ENCODE data around the gene OR1L1.

Gene OR1L1

DNA sequence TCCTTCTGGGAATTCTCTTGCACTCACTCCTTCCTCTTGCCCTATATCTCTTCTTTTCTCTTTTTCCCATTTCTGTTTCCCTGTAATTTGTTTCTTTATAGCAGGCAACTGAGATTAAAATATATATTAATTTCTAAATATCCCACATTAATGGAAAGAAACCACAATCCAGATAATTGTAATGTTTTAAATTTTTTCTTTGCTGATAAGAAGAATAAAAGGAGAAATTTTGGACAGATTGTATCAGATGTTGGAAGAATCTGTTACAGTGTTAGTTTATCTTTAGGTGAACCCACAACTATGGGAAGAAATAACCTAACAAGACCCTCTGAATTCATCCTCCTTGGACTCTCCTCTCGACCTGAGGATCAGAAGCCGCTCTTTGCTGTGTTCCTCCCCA, at the start of gene OR1L1:
OR1L1 (plus strand) TSS at position 301 of the 400 bp plus-strand sequence; CDS start at position 301, 0 bp downstream.
- DNase-seq, result no peak

GRCh38 chr9:122614362-122614761, 47.2 kb upstream of the OR1L1 start, which contains the start of gene OR1Q1:
Gene OR1Q1 (plus strand): TSS chr9:122614738. CDS start chr9:122614738, 0 bp downstream.
- DNase-seq, result no peak

- DNase-seq, result no peak
Observed at GRCh38 chr9:122619996-122620395, 41.5 kb upstream of the OR1L1 start.

- DNase-seq, result no peak
Observed at GRCh38 chr9:122642226-122642625, 19.3 kb upstream of the OR1L1 start.

GRCh38 chr9:122656378-122656777, 5.1 kb upstream of the OR1L1 start:
- no peak for DNase-seq

DNA sequence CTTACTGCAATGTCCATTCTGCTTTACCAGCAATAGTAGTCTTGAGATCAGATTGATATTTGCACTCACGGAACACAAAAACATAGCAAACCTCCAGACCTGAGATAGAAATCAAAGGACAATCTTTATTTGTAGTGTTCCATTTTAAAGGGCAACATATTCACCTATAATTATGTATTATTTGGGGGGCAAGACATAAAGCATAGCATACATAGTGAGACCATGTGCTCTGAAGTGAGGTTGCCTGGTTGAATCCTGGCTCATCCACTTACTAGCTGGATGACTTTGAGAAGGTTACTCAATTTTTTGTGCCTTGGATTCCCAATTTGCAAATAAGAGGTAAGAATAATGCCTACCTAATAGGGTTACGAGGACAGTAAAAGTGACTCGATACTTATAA, 4.0 kb upstream of the OR1L1 start, which contains the start of gene OR1B1:
OR1B1 (minus strand) TSS at position 101 of the 400 bp plus-strand sequence.
- DNase-seq, result no peak

DNA sequence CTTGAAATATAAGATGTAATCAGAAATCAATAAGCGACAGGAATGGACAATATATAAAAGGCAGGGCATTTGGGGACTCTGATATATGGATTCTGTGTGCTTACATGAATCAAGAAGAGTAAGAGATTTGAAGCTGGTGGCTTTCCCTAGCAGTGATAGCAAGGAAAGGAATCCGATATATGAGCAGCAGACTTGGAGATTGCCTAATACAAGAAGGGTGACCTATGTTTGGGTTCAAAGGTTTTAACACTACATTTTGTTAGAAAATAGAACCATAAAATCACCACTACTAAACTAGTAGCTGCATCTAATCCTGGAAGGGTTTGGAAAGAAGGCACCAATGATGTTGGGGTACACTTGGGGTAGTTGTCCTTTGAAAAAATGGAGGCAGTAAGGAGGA, 11.0 kb downstream of the OR1L1 start:
- DNase-seq, result no peak

- DNase-seq, result no peak
Observed at GRCh38 chr9:122684851-122685250, 23.3 kb downstream of the OR1L1 start.

- DNase-seq, result no peak
Observed at GRCh38 chr9:122695696-122696095, 34.2 kb downstream of the OR1L1 start.
